B cell (primary cell): ENCODE results near the gene NTN5. TPM values are rescaled to one million over a fixed set of nuclear protein-coding genes. Genes with fewer than 3 reads are reported as not detected.

Experiments used
- ATAC-seq: fragments of 200-7000 bp; cut with Tn5 transposase; one replicate; pipeline ENCODE4 v1.10.0; 2021; ENCODE audit warnings: low read depth, mild to moderate bottlenecking, moderate number of reproducible peaks, moderate library complexity
- CTCF ChIA-PET: fragments of 350-600 bp; sonication (Branson Sonifier 250); formaldehyde crosslinking; loops from one replicate; lab custom pipeline; 2021; ENCODE audit warnings: antibody characterized with exemption, inconsistent platforms; lab: Charles Lee
- POLR2A ChIA-PET: fragments of 350-600 bp; sonication (Branson Sonifier 250); formaldehyde crosslinking; loops from one replicate; lab custom pipeline; 2021; ENCODE audit warnings: antibody characterized with exemption; lab: Charles Lee
- DNase-seq: peaks from one replicate; pipeline ENCODE4 v3.0.0; 2013
- H2AFZ ChIP-seq: 2 replicates; pipeline ENCODE4 v1.6.1; 2012; ENCODE audit warnings: mild to moderate bottlenecking, low read depth, low read length; ENCODE audit not compliant: insufficient read depth, poor library complexity, severe bottlenecking
- H3K27ac ChIP-seq, 2 donors: 1 replicate in 1 of 2; 2 replicates in 1 of 2; pipeline ENCODE4 v1.5.1; 2012 to 2013; ENCODE audit warnings: low read length in 2 of 2, mild to moderate bottlenecking in 2 of 2, moderate library complexity in 1 of 2
- H3K27me3 ChIP-seq, 4 experiments: fragments of 200-600 bp in 1 of 4; sonication (generic) in 1 of 4; replicated peaks in 1 of 4; 1 replicate in 2 of 4; 2 replicates in 2 of 4; pipeline versions ENCODE4 v1.6.1 to v1.7.0; 2013 to 2016; ENCODE audit warnings: low read length in 3 of 4, mild to moderate bottlenecking in 2 of 4, mixed read lengths in 1 of 4, moderate library complexity in 1 of 4; ENCODE audit not compliant: insufficient read depth in 4 of 4, control insufficient read depth in 3 of 4; ENCODE audit errors: control extremely low read depth in 1 of 4
- H3K36me3 ChIP-seq, 2 experiments: replicated peaks in 1 of 2; 1 replicate in 1 of 2; 2 replicates in 1 of 2; pipeline versions ENCODE4 v1.6.1 to v1.7.1; 2013; ENCODE audit warnings: low read length in 1 of 2; ENCODE audit not compliant: insufficient read depth in 2 of 2, control insufficient read depth in 1 of 2; ENCODE audit errors: control extremely low read depth in 1 of 2, extremely low read depth in 1 of 2
- H3K4me1 ChIP-seq, 2 donors: fragments of 200-600 bp in 1 of 2; sonication (generic) in 1 of 2; 1 replicate in 1 of 2; 2 replicates in 1 of 2; pipeline versions ENCODE4 v1.5.1 to v1.6.1; 2013 to 2017; ENCODE audit warnings: low read length in 2 of 2; ENCODE audit not compliant: control insufficient read depth in 2 of 2, insufficient read depth in 2 of 2
- H3K4me2 ChIP-seq: replicated peaks from 2 replicates; pipeline ENCODE3; 2012; ENCODE audit warnings: mild to moderate bottlenecking, low read depth, low read length; ENCODE audit not compliant: poor library complexity, severe bottlenecking
- H3K4me3 ChIP-seq, 5 experiments: fragments of 200-600 bp in 1 of 5; sonication (generic) in 1 of 5; 1 replicate in 3 of 5; 2 replicates in 2 of 5; pipeline versions ENCODE4 v1.5.1 to v1.7.0; 2011 to 2016; ENCODE audit warnings: low read length in 4 of 5, mild to moderate bottlenecking in 4 of 5, low read depth in 2 of 5, control low read depth in 1 of 5, moderate library complexity in 1 of 5; ENCODE audit not compliant: insufficient read depth in 1 of 5; ENCODE audit errors: control extremely low read depth in 1 of 5, extremely low read depth in 1 of 5
- H3K79me2 ChIP-seq: fragments of 200-600 bp; sonication (generic); one replicate; pipeline ENCODE4 v1.6.0; 2016; ENCODE audit warnings: low read length; ENCODE audit not compliant: control insufficient read depth, insufficient read depth
- H3K9ac ChIP-seq: fragments of 200-600 bp; sonication (generic); 2 replicates; pipeline ENCODE4 v1.6.1; 2017; ENCODE audit warnings: mild to moderate bottlenecking, low read length, moderate library complexity
- H3K9me3 ChIP-seq, 3 donors: one replicate each; pipeline versions ENCODE4 v1.6.1 to v1.7.1; 2013; ENCODE audit warnings: low read length in 2 of 3; ENCODE audit not compliant: control insufficient read depth in 2 of 3, insufficient read depth in 1 of 3; ENCODE audit errors: control extremely low read depth in 1 of 3
- H4K20me1 ChIP-seq: 2 replicates; pipeline ENCODE4 v1.6.0; 2012; ENCODE audit warnings: mild to moderate bottlenecking, low read length; ENCODE audit not compliant: insufficient read depth, control insufficient read depth, poor library complexity, severe bottlenecking
- H3K27ac Mint-ChIP-seq: one replicate; pipeline ENCODE4 v1.8.0; 2021; ENCODE audit warnings: mixed read lengths
- H3K27me3 Mint-ChIP-seq: one replicate; pipeline ENCODE4 v1.8.0; 2021; ENCODE audit warnings: mixed read lengths
- H3K4me1 Mint-ChIP-seq: one replicate; pipeline ENCODE4 v1.8.0; 2021; ENCODE audit warnings: mixed read lengths
- H3K4me3 Mint-ChIP-seq: one replicate; pipeline ENCODE4 v1.8.0; 2021; ENCODE audit warnings: mixed read lengths
- H3K9me3 Mint-ChIP-seq: one replicate; pipeline ENCODE4 v1.8.0; 2022; ENCODE audit warnings: mixed read lengths; ENCODE audit not compliant: insufficient read depth
- EZH2 ChIP-seq: IDR thresholded peaks from 2 replicates; pipeline ENCODE4 v1.6.1; 2012; ENCODE audit warnings: borderline replicate concordance, low read depth, mild to moderate bottlenecking, moderate library complexity, low read length; ENCODE audit not compliant: insufficient read depth, poor library complexity, severe bottlenecking
- WGBS: methylation state at CpG from one replicate; pipeline ENCODE4 v1.1.5; 2013; ENCODE audit warnings: missing lambda C conversion rate; ENCODE audit not compliant: insufficient coverage; 5-methylcytosine and 5-hydroxymethylcytosine counted together
- intact Hi-C: fragments of 100-400 bp; cut with micrococcal nuclease; formaldehyde crosslinking; loops from one replicate; pipeline ENCODE4 v1.10.0; 2022
- polyA plus RNA-seq: library from polyadenylated mRNA; depleted of rRNA; stranded (reverse); fragments of >200 nt; gene quantifications from 2 replicates; pipeline ENCODE4 v1.2.3, GENCODE V29; 2012
- total RNA-seq, 2 donors: library from RNA; stranded (reverse); fragments of 120-200 nt in 1 of 2; gene quantifications; 1 replicate in 1 of 2; 2 replicates in 1 of 2; pipeline versions ENCODE4 v1.2.3 to v1.2.4, GENCODE V29; 2013 to 2022
- TF ChIP-seq, protein P1 (sequence below): fragments of 200-600 bp; IDR thresholded peaks from one replicate; pipeline ENCODE4 v1.8.0; 2022; ENCODE audit warnings: antibody characterized with exemption, mild to moderate bottlenecking

The NTN5 gene
- total and polyA plus RNA-seq, 2 donors (not counting 1 experiment from before 2014, with no cell fraction given) = 1.2 to 1.8 TPM

DNA sequence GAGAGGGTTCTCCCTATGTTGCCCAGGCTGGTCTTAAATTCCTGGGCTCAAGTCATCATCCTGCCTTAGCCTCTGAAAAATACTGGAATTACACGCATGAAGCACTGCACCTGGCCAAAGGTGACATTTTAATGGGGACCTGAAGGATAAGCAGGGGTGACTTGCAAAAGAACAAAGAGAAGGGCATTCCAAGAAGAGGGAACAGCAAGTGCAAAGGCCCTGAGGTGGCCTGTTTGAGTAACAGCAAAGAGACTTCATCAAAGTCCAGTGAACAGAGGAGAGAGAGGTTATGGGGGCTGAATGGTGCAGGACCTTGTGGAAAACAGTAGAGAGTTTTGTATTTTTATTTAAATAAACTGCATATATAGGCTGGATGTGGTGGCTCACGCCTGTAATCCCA is 31.0 kb downstream of the NTN5 start:
- peaks cover 4% of the 10 kb centered on the region for H3K9me3 Mint-ChIP-seq
- no peak for ATAC-seq
- no peak for DNase-seq
- H2AFZ ChIP-seq = no peak overlapping the region
- H3K4me2 ChIP-seq = no peak overlapping the region
- TF ChIP-seq, protein P1, sequence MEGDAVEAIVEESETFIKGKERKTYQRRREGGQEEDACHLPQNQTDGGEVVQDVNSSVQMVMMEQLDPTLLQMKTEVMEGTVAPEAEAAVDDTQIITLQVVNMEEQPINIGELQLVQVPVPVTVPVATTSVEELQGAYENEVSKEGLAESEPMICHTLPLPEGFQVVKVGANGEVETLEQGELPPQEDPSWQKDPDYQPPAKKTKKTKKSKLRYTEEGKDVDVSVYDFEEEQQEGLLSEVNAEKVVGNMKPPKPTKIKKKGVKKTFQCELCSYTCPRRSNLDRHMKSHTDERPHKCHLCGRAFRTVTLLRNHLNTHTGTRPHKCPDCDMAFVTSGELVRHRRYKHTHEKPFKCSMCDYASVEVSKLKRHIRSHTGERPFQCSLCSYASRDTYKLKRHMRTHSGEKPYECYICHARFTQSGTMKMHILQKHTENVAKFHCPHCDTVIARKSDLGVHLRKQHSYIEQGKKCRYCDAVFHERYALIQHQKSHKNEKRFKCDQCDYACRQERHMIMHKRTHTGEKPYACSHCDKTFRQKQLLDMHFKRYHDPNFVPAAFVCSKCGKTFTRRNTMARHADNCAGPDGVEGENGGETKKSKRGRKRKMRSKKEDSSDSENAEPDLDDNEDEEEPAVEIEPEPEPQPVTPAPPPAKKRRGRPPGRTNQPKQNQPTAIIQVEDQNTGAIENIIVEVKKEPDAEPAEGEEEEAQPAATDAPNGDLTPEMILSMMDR = no peak
- no peak for TF ChIP-seq EZH2
- peak overlapping the region; percentile 27 for H3K27ac Mint-ChIP-seq
- ChIA-PET CTCF (interaction anchor here (0.7 kb wide), 2 partner anchors 11 to 97 kb away, joined by 3 read pairs; no protein-coding TSS in a partner anchor), POLR2A (no interaction called here)
- H3K4me1 Mint-ChIP-seq = peaks cover 49% of the 10 kb centered on the region
- H3K4me1 ChIP-seq = peaks cover 23 to 37% of the 10 kb centered on the region in 2 donors
- intact Hi-C loops = no loop called here
- H3K27ac ChIP-seq = no peak overlapping the region
- H3K79me2 ChIP-seq = peaks cover 55% of the 10 kb centered on the region
- H3K9ac ChIP-seq = no peak overlapping the region
- H3K36me3 ChIP-seq = no peaks in the 10 kb centered on the region
- H3K27me3 ChIP-seq = no peaks in the 10 kb centered on the region
- H3K4me3 Mint-ChIP-seq = no peak overlapping the region
- H3K27me3 Mint-ChIP-seq = no peaks in the 10 kb centered on the region
- no peak overlapping the region for H3K4me3 ChIP-seq
- peaks cover 2% of the 10 kb centered on the region for H4K20me1 ChIP-seq
- H3K9me3 ChIP-seq = peaks cover 0 to 11% (median 0%) of the 10 kb centered on the region in 3 donors
- 100% methylated on average over 1 of the region's 2 CpGs for WGBS

DNA sequence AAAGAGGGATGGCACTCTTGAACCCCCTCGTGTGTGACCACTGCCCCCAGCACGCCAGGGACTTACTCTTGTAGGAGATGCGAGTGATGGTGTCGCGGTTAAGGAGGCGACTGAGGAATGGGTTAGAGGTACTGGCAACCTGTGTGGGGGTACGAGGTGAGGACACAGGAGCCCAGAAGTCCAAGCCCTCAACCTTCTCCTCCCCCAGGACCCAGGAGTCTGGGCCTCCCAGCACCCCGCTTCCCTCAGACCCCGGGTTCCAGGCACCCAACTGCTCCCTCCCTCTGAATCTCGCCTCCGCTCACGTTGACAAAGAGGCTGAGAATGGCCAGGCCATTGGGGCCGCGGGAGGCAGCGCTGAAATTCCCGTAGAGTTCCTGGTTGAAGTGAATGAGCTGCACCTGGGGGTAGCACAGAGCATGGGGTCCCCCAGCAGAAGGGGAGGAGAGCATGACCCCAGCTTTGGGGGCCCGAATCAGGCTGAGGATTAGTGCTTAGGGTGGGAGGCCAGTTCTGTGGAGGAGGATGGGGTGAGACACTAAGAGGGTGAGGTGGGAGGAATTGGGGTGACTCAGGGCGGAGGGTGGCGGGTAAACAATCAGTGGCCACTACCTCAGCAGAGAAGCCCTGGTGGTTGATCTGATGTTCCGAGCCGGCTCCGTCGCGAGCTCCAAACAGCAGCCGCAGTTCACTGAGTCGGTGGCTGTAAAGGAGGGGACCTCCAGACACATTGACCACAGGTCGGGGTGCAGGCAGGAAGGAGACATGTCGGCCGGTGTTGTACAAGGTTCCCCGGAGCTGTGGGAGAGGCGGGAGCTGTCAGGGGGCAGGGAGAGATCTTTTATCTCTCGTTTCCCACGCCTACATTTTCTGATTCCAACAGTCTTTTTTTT is 33.1 kb downstream of the NTN5 start:
- no peaks in the 10 kb centered on the region for H3K27me3 Mint-ChIP-seq
- Histone ChIP-seq H3K27ac (peak overlapping the region; percentile 89 to 94), H3K27me3 (no peaks in the 10 kb centered on the region), H2AFZ (no peak overlapping the region), H3K36me3 (no peaks in the 10 kb centered on the region), H3K79me2 (peaks cover 57% of the 10 kb centered on the region), H3K9me3 (peaks cover 0 to 11% (median 0%) of the 10 kb centered on the region in 3 donors), H3K9ac (no peak overlapping the region), H3K4me3 (no peak overlapping the region), H3K4me1 (peaks cover 28 to 31% of the 10 kb centered on the region in 2 donors), H3K4me2 (peak overlapping the region; percentile 80), H4K20me1 (peaks cover 20% of the 10 kb centered on the region)
- peak overlapping the region; percentile 96 for H3K4me3 Mint-ChIP-seq
- POLR2A ChIA-PET = no interaction called here
- no peak for DNase-seq
- peak overlapping the region; percentile 100 for H3K27ac Mint-ChIP-seq
- intact Hi-C loops = loop anchor here (5.0 to 10.0 kb wide), 6 partner anchors 158 to 1367 kb away; partner anchors contain the start of genes C19orf73, EMP3, FLT3LG and INAFM1
- no peak for ATAC-seq
- peaks cover 4% of the 10 kb centered on the region for H3K9me3 Mint-ChIP-seq
- TF ChIP-seq, protein P1 = no peak
- no peak for TF ChIP-seq EZH2
- CTCF ChIA-PET = interaction anchor here (0.6 to 1.1 kb wide), 4 partner anchors 100 to 289 kb away, joined by 3 to 4 read pairs (median 3); no protein-coding TSS in a partner anchor
- 95% methylated on average over 22 of the region's 33 CpGs for WGBS
- H3K4me1 Mint-ChIP-seq = peaks cover 44% of the 10 kb centered on the region
